MG63 (cell line): ENCODE results near the gene ZNF710. TPM values are rescaled to one million over a fixed set of nuclear protein-coding genes. Genes with fewer than 3 reads are reported as not detected.
"Not testable (repeated sequence)": the region's sequence is repeated elsewhere in the genome, so short reads cannot be mapped to it uniquely, and the experiment has no call there.

ENCODE experiments used
- DNase-seq: peaks from one replicate; pipeline ENCODE4 v3.0.0-alpha.2; 2020
- H3K27me3 ChIP-seq: fragments of 250-450 bp; sonication (Bioruptor Pico); 2 replicates; pipeline ENCODE4 v1.5.1; 2020; ENCODE audit warnings: mild to moderate bottlenecking, moderate library complexity
- H3K36me3 ChIP-seq: fragments of 250-450 bp; sonication (Bioruptor Pico); 2 replicates; pipeline ENCODE4 v1.5.1; 2020; ENCODE audit warnings: mild to moderate bottlenecking, moderate library complexity
- H3K4me3 ChIP-seq: fragments of 250-450 bp; sonication (Bioruptor Pico); 2 replicates; pipeline ENCODE4 v1.5.1; 2020; ENCODE audit warnings: mild to moderate bottlenecking, moderate library complexity
- H3K9me3 ChIP-seq: fragments of 250-450 bp; sonication (Bioruptor Pico); 2 replicates; pipeline ENCODE4 v1.5.1; 2020; ENCODE audit warnings: mild to moderate bottlenecking, moderate library complexity
- total RNA-seq: library from RNA; depleted of rRNA; stranded (reverse); fragments of >200 nt; shearing (Covaris generic); gene quantifications from 2 replicates; pipeline ENCODE4 v1.2.3, GENCODE V29; 2014; ENCODE audit warnings: low replicate concordance; rRNA removed

ZNF710 gene, protein sequence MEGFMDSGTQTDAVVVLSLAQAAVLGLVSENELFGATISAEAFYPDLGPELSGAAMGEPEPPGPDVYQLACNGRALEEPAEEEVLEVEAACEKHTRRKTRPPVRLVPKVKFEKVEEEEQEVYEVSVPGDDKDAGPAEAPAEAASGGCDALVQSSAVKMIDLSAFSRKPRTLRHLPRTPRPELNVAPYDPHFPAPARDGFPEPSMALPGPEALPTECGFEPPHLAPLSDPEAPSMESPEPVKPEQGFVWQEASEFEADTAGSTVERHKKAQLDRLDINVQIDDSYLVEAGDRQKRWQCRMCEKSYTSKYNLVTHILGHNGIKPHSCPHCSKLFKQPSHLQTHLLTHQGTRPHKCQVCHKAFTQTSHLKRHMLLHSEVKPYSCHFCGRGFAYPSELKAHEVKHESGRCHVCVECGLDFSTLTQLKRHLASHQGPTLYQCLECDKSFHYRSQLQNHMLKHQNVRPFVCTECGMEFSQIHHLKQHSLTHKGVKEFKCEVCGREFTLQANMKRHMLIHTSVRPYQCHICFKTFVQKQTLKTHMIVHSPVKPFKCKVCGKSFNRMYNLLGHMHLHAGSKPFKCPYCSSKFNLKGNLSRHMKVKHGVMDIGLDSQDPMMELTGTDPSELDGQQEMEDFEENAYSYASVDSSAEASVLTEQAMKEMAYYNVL
- total RNA-seq = 7.0 and 9.1 TPM in 2 replicates

DNA sequence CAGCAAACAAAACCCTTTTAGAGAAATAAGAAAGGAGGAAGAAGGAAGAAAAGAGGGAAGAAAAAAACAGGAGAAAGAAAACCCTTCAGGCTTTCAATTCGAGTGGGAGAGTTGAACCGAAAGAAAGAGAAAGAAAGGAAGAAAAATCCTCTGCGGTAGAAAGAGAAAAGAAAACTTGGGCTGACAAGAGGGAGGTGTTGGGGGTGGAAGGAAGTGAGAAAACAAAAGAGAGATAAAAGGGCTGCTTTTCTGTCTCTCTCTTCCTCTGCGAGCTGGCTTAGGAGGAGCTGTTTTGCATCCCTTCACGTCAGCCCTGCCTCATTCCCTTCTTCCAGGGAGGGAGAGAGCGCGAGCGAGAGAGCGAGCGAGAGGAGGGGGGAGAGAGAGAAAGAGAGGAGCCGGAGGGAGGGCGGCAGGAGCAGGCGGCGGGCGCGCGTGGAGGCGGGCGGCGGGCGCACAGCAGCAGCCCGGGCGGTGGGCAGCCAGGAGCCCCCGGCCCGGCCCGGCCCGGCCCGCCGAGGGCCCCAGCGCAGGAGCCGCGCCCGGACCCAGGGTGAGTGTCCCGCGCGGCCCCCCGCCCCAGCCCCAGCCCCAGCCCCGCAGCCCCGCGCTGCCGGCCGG lies at the start of gene ZNF710:
Gene ZNF710, plus strand, starts transcription at position 263 of the 621 bp plus-strand sequence. CDS start 65,814 bp downstream, outside the sequence.
- Histone ChIP-seq H3K4me3 (peak within 1 kb of the TSS; percentile 72), H3K9me3 (no peaks in the 10 kb centered on the region), H3K27me3 (no peaks in the 10 kb centered on the region), H3K36me3 (peaks cover 11% of the 10 kb centered on the region)
- peak; percentile 82 for DNase-seq

DNA sequence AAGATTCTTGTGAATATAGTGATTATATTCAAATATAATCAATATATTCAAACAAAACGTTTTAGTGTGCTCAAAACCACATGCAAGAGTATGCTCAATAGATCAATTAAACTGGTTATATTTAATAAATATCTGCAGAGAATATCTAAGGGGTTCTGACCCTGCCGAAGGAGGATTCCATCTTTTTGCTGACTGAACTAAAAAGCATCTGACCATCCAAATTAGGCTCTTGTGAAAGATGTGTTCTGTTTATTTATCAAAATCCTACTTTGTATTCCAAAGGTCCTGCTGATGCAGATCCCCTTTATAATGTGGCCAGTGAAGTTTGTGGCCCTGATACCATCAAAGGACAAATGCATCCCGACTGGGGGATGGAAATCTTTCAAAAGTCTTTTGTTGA lies 46.6 kb upstream of the ZNF710 start:
- Histone ChIP-seq H3K27me3 (peaks cover 6% of the 10 kb centered on the region; the same call in 1 of the 2 replicates), H3K4me3 (no peak overlapping the region), H3K36me3 (no peaks in the 10 kb centered on the region), H3K9me3 (no peaks in the 10 kb centered on the region)
- no peak for DNase-seq

DNA sequence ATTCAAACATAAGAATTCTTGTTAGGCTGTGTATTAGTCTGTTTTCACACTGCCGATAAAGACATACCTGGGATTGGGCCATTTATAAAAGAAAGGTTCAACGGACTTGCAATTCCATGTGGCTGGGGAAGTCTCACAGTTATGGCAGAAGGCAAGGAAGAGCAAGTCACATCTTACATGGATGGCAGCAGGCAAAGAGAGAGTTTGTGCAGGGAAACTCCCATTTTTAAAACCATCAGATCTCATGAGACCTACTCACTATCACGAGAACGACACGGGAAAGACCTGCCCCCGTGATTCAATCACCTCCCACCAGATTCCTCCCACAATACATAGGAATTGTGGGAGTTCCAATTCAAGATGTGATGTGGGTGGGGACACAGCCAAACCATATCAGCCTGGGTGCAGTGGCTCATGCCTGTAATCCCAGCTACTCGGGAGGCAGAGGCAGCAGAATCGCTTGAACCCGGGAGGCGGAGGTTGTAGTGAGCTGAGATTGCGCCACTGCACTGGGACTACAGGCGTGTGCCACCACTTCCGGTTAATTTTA lies 45.6 kb upstream of the ZNF710 start:
- H3K4me3 ChIP-seq, DNase-seq, H3K9me3 ChIP-seq, H3K27me3 ChIP-seq, H3K36me3 ChIP-seq: not testable (repeated sequence)

DNA sequence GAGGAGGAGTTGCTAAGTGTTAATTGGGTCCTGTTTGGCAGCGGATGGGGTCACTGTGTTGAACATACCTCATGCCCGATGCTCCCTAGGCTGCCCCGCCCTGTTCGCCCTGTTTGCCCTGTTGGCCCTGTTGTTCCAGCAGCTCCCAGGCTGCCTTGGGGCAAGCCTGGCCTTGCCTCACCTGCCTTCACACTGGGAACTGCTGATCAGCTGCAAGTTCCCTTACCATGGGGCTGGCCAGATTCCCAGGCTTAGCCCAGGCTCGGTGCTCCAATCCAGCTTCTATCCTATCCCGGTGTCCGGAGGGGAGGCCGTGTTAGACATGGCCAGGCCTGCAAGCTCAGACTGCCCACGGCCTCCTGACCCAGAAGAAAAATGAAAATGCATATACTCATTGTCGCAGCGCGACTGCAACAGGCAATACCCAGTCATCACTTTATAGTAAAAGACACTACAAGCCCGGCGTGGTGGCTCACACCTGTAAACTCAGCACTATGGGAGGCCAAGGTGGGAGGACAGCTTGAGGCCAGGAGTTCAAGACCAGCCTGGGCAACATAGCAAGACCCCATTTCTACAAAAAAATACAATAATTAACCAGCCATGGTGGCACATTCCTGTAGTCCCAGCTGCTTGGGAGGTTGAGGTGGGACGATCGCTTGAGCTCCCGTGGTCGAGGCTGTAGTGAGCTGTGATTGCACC lies 42.9 kb upstream of the ZNF710 start:
- Histone ChIP-seq H3K4me3 (no peak overlapping the region), H3K36me3 (no peaks in the 10 kb centered on the region), H3K27me3 (peaks cover 6% of the 10 kb centered on the region; the same call in 1 of the 2 replicates), H3K9me3 (no peaks in the 10 kb centered on the region)
- no peak for DNase-seq

DNA sequence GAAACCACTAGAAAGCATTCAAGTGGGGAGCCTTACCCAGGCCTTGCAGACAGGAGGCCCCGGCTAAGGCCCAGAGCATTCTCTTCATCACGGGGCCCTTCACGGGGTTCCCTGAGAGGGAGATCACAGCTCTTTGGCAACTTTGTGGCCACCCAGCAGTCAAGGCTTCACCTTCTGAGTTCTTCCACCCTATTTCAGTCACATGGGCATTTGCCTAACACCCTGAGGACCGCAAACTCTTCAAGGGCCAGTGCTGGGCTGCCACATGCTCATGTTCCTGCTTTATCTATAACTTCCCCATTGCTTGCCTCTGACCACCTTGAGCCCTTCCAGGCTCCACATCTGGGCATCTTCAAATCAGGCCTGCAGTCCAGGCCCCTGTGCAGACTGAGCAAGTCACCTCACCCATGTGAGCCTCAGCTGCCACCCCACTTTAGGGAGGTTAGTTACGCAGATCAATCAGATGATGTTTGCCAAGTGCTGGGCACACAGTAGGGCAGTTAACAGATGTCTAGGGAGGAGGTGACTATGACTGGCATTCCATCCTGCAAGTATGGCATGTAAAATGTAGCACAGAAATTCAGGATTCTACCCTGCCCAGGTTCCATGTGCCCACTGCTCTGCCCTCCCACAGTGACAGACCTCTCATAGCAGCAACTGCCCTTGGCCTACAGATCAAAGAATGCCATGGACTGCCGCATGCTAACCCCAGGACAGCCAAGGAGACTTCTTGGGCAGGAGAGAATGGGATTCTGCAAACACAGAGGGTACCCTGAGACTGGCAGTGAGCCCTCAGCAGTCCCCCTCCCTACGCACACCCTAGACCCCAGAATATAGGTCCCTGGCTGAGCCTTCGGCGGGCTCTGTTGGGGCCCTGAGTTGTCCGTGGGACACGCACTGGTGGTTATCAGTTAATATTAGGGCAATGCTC lies 37.6 kb upstream of the ZNF710 start:
- Histone ChIP-seq H3K9me3 (no peaks in the 10 kb centered on the region), H3K36me3 (no peaks in the 10 kb centered on the region), H3K27me3 (no peaks in the 10 kb centered on the region), H3K4me3 (no peak overlapping the region)
- no peak for DNase-seq

DNA sequence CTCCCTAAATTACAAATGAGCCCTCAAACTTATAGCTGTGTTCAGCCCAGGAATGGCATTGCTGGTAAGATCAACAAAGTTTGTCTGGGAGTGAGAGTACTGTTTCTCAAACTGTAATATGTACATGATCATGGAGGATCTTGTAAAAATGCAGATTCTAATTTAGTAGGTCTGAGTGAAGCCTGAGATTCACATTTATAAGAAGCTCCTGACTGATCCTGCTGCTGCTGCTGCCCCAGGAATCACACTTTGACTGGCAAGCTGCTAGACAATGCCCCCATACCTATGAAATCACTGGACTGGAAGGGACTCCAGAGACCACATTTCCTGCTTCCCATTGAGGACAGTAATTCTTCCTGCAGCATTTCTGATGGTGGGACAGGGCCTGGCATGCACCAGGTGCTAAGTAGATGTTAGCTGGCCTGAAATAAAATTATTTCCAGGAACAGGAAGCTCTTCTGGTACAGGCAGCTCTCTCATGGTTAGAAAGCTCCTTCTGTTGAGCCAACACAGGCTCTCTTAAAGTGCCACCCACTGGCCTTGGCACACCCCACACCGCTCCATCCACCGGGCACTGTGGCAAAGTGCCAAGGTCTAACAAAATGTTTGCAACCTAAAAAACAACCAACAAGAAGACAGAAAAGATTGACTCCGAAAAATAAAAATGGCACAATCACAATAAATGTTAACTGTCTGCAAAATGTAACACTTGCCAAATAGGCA lies 36.7 kb upstream of the ZNF710 start:
- no peaks in the 10 kb centered on the region for H3K27me3 ChIP-seq
- no peaks in the 10 kb centered on the region for H3K9me3 ChIP-seq
- DNase-seq = no peak
- H3K36me3 ChIP-seq = no peaks in the 10 kb centered on the region
- H3K4me3 ChIP-seq = no peak overlapping the region

DNA sequence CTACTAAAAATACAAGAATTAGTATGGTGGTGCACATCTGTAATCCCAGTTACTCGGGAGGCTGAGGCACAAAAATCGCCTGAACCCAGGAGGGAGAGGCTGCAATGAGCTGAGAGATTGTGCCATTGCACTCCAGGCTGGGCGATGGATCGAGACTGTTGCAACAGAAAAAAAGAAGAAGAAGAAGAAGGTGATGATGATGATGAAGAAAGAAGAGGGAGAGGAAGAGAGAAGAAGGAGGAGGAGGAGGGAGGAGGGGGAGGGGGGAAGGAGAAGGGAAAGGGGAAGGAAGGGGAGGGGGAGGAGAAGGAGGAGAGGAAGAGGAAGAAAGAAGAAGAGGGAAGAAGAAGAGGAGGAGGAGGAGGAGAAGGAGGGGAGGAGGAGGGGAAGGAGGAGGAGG lies 33.2 kb upstream of the ZNF710 start:
- H3K4me3 ChIP-seq = no peak overlapping the region
- no peaks in the 10 kb centered on the region for H3K9me3 ChIP-seq
- no peak for DNase-seq
- no peaks in the 10 kb centered on the region for H3K36me3 ChIP-seq
- no peaks in the 10 kb centered on the region for H3K27me3 ChIP-seq

DNA sequence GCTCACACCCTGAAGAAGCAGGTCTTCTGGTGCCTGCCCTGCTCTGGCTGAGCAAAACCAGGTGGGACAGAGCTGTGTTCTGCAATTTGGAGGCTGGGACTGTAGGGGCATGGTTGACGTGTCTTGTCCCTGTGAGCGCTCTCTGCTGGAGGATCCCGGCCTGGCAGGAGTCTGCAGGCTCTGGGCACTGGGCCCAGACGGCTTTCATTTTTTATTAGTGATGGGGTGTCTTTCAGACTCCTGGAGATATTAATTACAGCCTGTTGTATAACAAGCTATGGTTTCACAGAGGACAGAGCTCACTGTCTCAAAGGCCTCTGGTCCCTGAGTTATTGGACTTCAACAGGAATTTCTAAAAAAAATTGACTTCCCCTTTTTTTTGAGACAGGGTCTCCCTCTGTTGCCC lies 29.5 kb upstream of the ZNF710 start:
- Histone ChIP-seq H3K9me3 (no peaks in the 10 kb centered on the region), H3K36me3 (no peaks in the 10 kb centered on the region), H3K4me3 (no peak overlapping the region), H3K27me3 (no peaks in the 10 kb centered on the region)
- peak; percentile 62 for DNase-seq

DNA sequence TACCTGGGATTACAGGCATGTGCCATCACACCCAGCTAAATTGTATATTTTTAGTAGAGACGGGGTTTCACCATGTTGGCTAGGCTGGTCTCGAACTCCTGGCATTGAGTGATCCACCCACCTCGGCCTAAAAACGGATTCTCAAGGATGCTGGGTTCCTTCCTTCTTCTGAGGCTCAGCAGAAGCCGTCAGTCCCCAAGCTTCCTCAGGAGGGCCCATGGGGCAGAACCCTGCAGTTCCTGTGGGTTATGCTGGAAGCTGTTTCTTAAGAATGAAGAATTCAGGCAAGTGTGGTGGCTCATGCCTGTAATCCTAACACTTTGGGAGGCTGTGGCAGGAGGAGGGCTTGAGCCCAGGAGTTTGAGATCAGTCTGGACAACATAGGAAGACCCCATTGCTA lies 29.0 kb upstream of the ZNF710 start:
- no peak for DNase-seq
- H3K27me3 ChIP-seq = no peaks in the 10 kb centered on the region

DNA sequence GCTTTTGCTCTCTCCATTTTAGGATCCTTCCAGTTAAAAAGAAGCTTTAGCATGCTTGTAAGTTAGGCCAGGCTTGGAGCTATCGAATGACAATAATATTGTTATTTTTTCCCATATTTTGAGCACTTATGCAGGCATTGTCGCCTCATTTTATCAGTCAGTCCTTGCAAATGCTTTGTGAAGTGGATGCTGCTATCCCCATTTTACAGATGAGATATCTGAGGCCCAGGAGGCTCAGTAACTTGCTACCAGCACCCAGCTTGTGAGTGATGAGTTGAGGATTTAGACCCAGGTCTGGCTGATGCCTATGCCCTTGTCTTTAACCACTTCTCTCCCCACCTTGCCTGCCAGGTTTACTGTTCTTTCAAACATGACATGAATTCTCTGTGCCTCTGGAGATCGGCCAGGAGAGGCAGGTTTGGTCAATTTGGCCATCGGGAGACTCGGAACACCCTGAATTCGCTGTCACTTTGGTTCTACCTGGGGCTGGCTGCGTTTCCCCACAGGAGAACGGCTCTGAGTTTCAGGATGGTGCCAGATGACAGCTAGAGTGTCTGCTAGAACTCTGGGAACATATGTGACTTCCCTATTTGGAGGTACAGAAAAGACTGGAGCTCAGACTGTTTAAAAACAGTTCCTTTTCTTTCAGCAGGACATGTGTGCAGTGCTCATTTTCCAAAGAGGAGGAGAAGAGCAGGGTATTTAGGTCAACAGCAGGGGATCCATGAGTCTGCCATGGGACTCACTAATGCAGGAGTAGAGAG lies 25.5 kb upstream of the ZNF710 start:
- no peak overlapping the region for H3K4me3 ChIP-seq
- no peak for DNase-seq
- H3K9me3 ChIP-seq = peaks cover 4% of the 10 kb centered on the region
- no peaks in the 10 kb centered on the region for H3K27me3 ChIP-seq
- no peaks in the 10 kb centered on the region for H3K36me3 ChIP-seq

More for the DNA sequence above, 29.0 kb upstream of the ZNF710 start:
- Histone ChIP-seq H3K4me3 (no peak overlapping the region), H3K36me3 (no peaks in the 10 kb centered on the region), H3K9me3 (peaks cover 1% of the 10 kb centered on the region; the same call in 1 of the 2 replicates)

DNA sequence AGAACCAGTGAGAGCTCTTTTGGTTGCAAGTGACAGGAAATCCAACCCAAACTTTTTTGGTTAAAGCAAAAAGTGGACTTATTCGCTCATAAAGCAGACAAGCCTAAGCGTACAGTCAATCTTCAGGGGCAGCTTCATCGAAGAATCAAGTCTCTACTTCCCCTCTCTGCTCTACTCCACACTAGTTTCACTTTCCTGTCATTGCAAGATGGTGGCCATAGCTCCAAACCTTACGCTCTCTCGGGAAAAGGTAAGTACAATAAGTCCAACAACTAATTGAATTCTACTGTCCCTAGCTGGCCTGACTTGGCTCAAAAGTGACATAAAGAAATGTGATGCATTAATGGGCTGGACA lies 24.9 kb upstream of the ZNF710 start:
- no peaks in the 10 kb centered on the region for H3K36me3 ChIP-seq
- DNase-seq = no peak
- H3K4me3 ChIP-seq = no peak overlapping the region
- no peaks in the 10 kb centered on the region for H3K27me3 ChIP-seq
- H3K9me3 ChIP-seq = peaks cover 4% of the 10 kb centered on the region

DNA sequence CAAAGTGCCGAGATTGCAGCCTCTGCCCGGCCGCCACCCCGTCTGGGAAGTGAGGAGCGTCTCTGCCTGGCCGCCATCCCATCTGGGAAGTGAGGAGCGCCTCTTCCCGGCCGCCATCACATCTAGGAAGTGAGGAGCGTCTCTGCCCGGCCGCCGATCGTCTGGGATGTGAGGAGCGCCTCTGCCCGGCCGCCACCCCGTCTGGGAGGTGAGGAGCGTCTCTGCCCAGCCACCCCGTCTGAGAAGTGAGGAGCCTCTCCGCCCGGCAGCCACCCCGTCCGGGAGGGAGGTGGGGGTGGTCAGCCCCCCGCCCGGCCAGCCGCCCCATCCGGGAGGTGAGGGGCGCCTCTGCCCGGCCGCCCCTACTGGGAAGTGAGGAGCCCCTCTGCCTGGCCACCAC lies 23.3 kb upstream of the ZNF710 start:
- not testable (repeated sequence) for H3K9me3 ChIP-seq, DNase-seq, H3K4me3 ChIP-seq, H3K36me3 ChIP-seq, H3K27me3 ChIP-seq

DNA sequence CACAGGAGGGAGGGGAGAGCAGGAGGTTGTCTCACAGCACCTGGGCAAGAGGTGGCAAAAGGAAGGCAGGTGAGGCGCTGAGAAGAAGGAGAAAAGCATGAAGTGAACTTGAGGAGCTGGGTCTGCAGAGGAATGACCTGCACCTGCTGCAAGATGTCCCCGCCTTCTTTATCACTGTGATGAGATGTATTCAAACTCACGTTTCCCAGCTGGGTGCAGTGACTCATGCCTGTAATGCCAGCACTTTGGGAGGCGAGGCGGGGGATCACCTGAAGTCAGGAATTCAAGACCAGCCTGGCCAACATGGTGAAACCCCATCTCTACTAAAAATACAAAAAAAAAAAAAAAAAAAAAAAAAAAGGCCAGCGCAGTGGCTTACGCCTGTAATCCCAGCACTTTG lies 22.2 kb upstream of the ZNF710 start:
- Histone ChIP-seq H3K4me3 (no peak overlapping the region), H3K27me3 (no peaks in the 10 kb centered on the region), H3K36me3 (no peaks in the 10 kb centered on the region), H3K9me3 (peaks cover 6% of the 10 kb centered on the region)
- DNase-seq = no peak

DNA sequence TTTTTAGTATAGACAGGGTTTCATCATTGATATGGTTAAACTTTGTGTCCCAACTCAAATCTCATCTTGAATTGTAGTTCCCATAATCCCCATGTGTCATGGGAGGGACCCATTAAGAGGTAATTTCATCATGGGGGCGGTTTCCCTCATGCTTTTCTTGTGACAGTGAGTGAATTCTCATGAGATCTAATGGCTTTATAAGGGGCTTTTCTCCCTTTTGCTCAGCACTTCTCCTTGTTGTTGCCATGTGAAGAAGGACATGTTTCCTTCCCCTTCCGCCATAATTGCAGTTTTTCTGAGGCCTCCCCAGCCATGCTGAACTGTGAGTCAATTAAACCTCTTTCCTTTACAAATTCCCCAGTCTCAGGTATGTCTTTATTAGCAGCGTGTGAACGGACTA lies 20.2 kb upstream of the ZNF710 start:
- Histone ChIP-seq H3K27me3 (no peaks in the 10 kb centered on the region), H3K9me3 (peaks cover 10% of the 10 kb centered on the region), H3K36me3 (no peaks in the 10 kb centered on the region), H3K4me3 (no peak overlapping the region)
- no peak for DNase-seq
